Frontal cortex (tissue), 4 donors: ENCODE results near the gene CYSRT1. TPM values are rescaled to one million over a fixed set of nuclear protein-coding genes. Genes with fewer than 3 reads are reported as not detected.
"Not testable (repeated sequence)": the region's sequence is repeated elsewhere in the genome, so short reads cannot be mapped to it uniquely, and the experiment has no call there.

Source experiments
- DNase-seq, 2 donors: peaks; one replicate each; pipeline ENCODE4 v3.0.0; 2012; ENCODE audit warnings: low spot score in 2 of 2
- FAIRE-seq: peaks from 2 replicates; lab custom pipeline; 2012; peaks lifted over from hg19 to GRCh38; lab: Jason Lieb, UNC
- total RNA-seq: library from RNA; depleted of rRNA; stranded (reverse); fragments of >200 nt; gene quantifications from one replicate; pipeline ENCODE4 v1.2.3, GENCODE V29; 2014
- donor health status: control.
- donor health status: control.
- donor health status: control.

Gene CYSRT1
- total RNA-seq, 1 donor from 2014 or later, result under 0.01 TPM

GRCh38 chr9:137245450-137246421 lies 20.8 kb downstream of the CYSRT1 start:
- no peak for DNase-seq
- no peak for FAIRE-seq

- FAIRE-seq, result no peak
- no peak for DNase-seq
Observed at GRCh38 chr9:137247135-137247915, 22.4 kb downstream of the CYSRT1 start.

GRCh38 chr9:137247916-137248175 lies 22.9 kb downstream of the CYSRT1 start:
- DNase-seq, result no peak
- FAIRE-seq, result no peak

- FAIRE-seq (no peak), DNase-seq (no peak)
Observed at GRCh38 chr9:137250329-137251193, 25.6 kb downstream of the CYSRT1 start.

- no peak for DNase-seq
- no peak for FAIRE-seq
Observed at GRCh38 chr9:137251194-137251461, 26.2 kb downstream of the CYSRT1 start, which contains the start of gene STPG3. Gene STPG3, plus strand, starts transcription at chr9:137251286. Its CDS starts 1 bp downstream, at chr9:137251287.

- DNase-seq (no peak), FAIRE-seq (no peak)
Observed at GRCh38 chr9:137251490-137252268, 26.7 kb downstream of the CYSRT1 start.

- no peak for FAIRE-seq
- no peak for DNase-seq
Observed at GRCh38 chr9:137252555-137253506, 27.9 kb downstream of the CYSRT1 start.

- FAIRE-seq (no peak), DNase-seq (no peak)
Observed at GRCh38 chr9:137253717-137254623, 29.0 kb downstream of the CYSRT1 start.

- FAIRE-seq (no peak), DNase-seq (peak; percentile 100)
Observed at GRCh38 chr9:137254624-137255447, 29.9 kb downstream of the CYSRT1 start, which contains the start of gene NELFB. Gene NELFB, plus strand, starts transcription at chr9:137255327.

GRCh38 chr9:137255448-137256114 lies 30.6 kb downstream of the CYSRT1 start:
- DNase-seq (no peak), FAIRE-seq (no peak)

GRCh38 chr9:137256362-137256761 lies 31.4 kb downstream of the CYSRT1 start:
- no peak for FAIRE-seq

GRCh38 chr9:137256856-137257255 lies 31.9 kb downstream of the CYSRT1 start:
- FAIRE-seq (no peak), DNase-seq (no peak)

More at GRCh38 chr9:137256362-137256761, 31.4 kb downstream of the CYSRT1 start:
- DNase-seq, result no peak

- FAIRE-seq, DNase-seq: not testable (repeated sequence)
Observed at GRCh38 chr9:137262173-137262908, 37.4 kb downstream of the CYSRT1 start.

- no peak for DNase-seq
- no peak for FAIRE-seq
Observed at GRCh38 chr9:137262909-137263285, 37.9 kb downstream of the CYSRT1 start.

GRCh38 chr9:137263506-137263905 lies 38.5 kb downstream of the CYSRT1 start:
- no peak for FAIRE-seq
- DNase-seq, result no peak
